H1 (cell line): ENCODE results near the gene ANO6. TPM values are rescaled to one million over a fixed set of nuclear protein-coding genes. Genes with fewer than 3 reads are reported as not detected.

Experiments used
- ATF2 ChIP-seq: IDR thresholded peaks from 2 replicates; pipeline ENCODE4 v1.6.1; 2012; ENCODE audit warnings: low read length, inconsistent platforms
- BCL11A ChIP-seq, 2 experiments: IDR thresholded peaks; one replicate each; pipeline ENCODE4 v1.6.1; 2011; ENCODE audit warnings: low read depth in 2 of 2, low read length in 2 of 2, mild to moderate bottlenecking in 2 of 2
- CBX8 ChIP-seq: fragments of 300-800, 300-1000 bp; sonication (generic); IDR thresholded peaks from 2 replicates; pipeline ENCODE4 v1.7.1; 2016; ENCODE audit warnings: low read depth, low read length, borderline replicate concordance
- CHD1 ChIP-seq: IDR thresholded peaks from 2 replicates; pipeline ENCODE4 v1.6.1; 2012; ENCODE audit warnings: low read depth, low read length, improper control_type of control experiment
- CREB1 ChIP-seq: IDR thresholded peaks from 2 replicates; pipeline ENCODE4 v1.6.1; 2012; ENCODE audit warnings: inconsistent platforms
- E2F6 ChIP-seq: IDR thresholded peaks from 2 replicates; pipeline ENCODE4 v1.6.1; 2012; ENCODE audit warnings: inconsistent platforms
- EGR1 ChIP-seq: IDR thresholded peaks from 2 replicates; pipeline ENCODE4 v1.6.1; 2011; ENCODE audit warnings: low read depth, low read length, borderline replicate concordance
- EP300 ChIP-seq, 2 experiments: IDR thresholded peaks; 1 replicate in 1 of 2; 2 replicates in 1 of 2; pipeline ENCODE4 v1.6.1; 2011 to 2012; ENCODE audit warnings: low read depth in 2 of 2, low read length in 2 of 2, mild to moderate bottlenecking in 2 of 2, borderline replicate concordance in 1 of 2, inconsistent platforms in 1 of 2, moderate library complexity in 1 of 2
- FOSL1 ChIP-seq: IDR thresholded peaks from 2 replicates; pipeline ENCODE4 v1.6.1; 2011; ENCODE audit warnings: mild to moderate bottlenecking, low read depth, low read length, moderate library complexity; ENCODE audit not compliant: insufficient read depth
- JUN ChIP-seq: IDR thresholded peaks from 2 replicates; pipeline ENCODE4 v1.6.1; 2011; ENCODE audit warnings: low read depth, mild to moderate bottlenecking, improper control_type of control experiment, low read length
- KDM5A ChIP-seq: fragments of 200-600 bp; IDR thresholded peaks from 2 replicates; pipeline ENCODE4 v1.7.1; 2012; ENCODE audit warnings: mild to moderate bottlenecking, low read length, inconsistent platforms, mixed read lengths
- NANOG ChIP-seq: IDR thresholded peaks from 2 replicates; pipeline ENCODE4 v1.6.1; 2011; ENCODE audit warnings: low read length, low read depth, mild to moderate bottlenecking, inconsistent platforms; ENCODE audit not compliant: insufficient read depth, poor library complexity, severe bottlenecking
- POLR2AphosphoS5 ChIP-seq: IDR thresholded peaks from 2 replicates; pipeline ENCODE4 v1.6.1; 2011; ENCODE audit warnings: low read depth, low read length
- POU5F1 ChIP-seq: IDR thresholded peaks from 2 replicates; pipeline ENCODE4 v1.6.1; 2011; ENCODE audit warnings: low read depth, mild to moderate bottlenecking, low read length, moderate library complexity
- SAP30 ChIP-seq: fragments of 300-600 bp; sonication (generic); IDR thresholded peaks from 2 replicates; pipeline ENCODE4 v1.7.1; 2012; ENCODE audit warnings: low read length, moderate library complexity, mild to moderate bottlenecking, inconsistent platforms; ENCODE audit not compliant: insufficient read depth, insufficient replicate concordance
- SIRT6 ChIP-seq: IDR thresholded peaks from one replicate; pipeline ENCODE4 v1.7.1; 2012; ENCODE audit warnings: low read length, inconsistent platforms
- SUZ12 ChIP-seq: fragments of 200-600 bp; sonication (generic); IDR thresholded peaks from 2 replicates; pipeline ENCODE4 v1.6.1; 2012; ENCODE audit warnings: mild to moderate bottlenecking, inconsistent platforms, low read length, moderate library complexity, mixed read lengths
- TAF7 ChIP-seq: optimal IDR thresholded peaks from 2 replicates; pipeline ENCODE3; 2011; ENCODE audit warnings: low read depth, mild to moderate bottlenecking, inconsistent platforms, low read length, moderate library complexity, borderline replicate concordance
- ZNF274 ChIP-seq: IDR thresholded peaks from 2 replicates; pipeline ENCODE4 v1.7.0; 2012; ENCODE audit warnings: low read length, borderline replicate concordance; ENCODE audit errors: extremely low read depth
- polyA plus RNA-seq, 7 experiments: library from polyadenylated mRNA; depleted of rRNA in 3 of 7; stranded (reverse) in 5 of 7; unstranded in 2 of 7; fragments of >200 nt in 5 of 7; fragments of 200-250 nt in 2 of 7; gene quantifications; 1 replicate in 5 of 7; 2 replicates in 1 of 7; 4 replicates in 1 of 7; pipeline versions ENCODE4 v1.2.1 to v1.2.3, GENCODE V29; 2011 to 2013; ENCODE audit warnings: missing spikeins in 2 of 7, mixed read lengths in 2 of 7
- total RNA-seq: library from RNA; stranded (reverse); fragmentation: NEBNext Ultra II Directional; extraction: Animal tissue kit (Norgen Biotek cat#: 25700); gene quantifications from 2 replicates; pipeline ENCODE4 v1.2.1, GENCODE V29; 2021
- TF ChIP-seq, protein P1 (sequence below): IDR thresholded peaks from 2 replicates; pipeline ENCODE4 v1.6.1; 2011; ENCODE audit warnings: low read length, improper control_type of control experiment

The ANO6 gene
- total and polyA plus RNA-seq, 2 of the 8 experiments (the other 6 are each of a cell fraction or from before 2014, with no cell fraction given) = 15.1 to 39.7 TPM

DNA sequence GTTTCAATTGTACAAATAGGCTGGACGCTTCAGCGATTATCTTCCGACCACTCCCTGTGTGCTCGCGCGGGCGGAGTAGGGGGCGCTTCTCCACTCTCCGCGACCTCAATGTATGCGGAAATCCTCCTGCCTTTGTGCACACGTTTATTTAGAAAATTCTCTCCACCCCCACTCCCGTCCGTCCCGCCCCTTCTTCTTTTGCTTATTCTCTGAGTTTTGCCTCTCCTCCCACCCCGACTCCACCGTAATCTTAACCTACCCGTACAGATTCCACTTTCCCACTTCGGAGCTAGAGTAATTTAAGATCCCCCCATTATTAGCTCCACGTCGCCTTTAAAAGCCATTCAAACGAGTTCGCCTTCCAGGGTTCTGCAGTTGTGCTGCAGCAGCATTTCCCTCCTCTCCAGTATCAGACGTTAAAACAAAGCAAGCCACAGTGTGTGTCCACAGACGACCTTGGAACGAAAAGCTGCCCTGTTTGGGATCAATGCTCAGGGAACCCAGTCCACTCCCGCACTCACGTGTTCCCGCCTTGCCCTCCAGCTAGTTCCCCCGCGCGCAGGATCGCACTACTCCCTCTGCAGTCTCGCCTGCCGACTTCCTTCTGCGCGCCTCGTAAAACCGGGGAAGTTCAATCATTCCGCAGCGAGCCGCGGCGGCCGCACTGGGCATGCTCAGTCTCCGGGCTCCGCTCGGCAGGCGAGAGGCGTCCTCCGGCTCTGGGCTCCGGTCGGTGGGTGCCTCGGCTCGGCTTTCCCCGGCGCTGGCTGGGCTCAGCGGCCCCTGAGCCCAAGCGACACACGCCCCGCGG is at the start of gene ANO6 (continued):
- TF ChIP-seq EGR1 (no peak), CBX8 (no peak), FOSL1 (no peak), SIRT6 (no peak), ATF2 (0 out of 2 replicates have a peak, but pooled peaks have one; percentile 30), TAF7 (peak; percentile 40), SAP30 (no peak), CHD1 (no peak), NANOG (no peak), POLR2AphosphoS5 (peak; percentile 76; the same call in 1 of the 2 replicates), JUN (no peak), BCL11A (IDR thresholded peaks at IDR 0.05; ENCODE audit: low read depth in 2 of 2, low read length in 2 of 2) (no peak), POU5F1 (no peak), ZNF274 (no peak), E2F6 (peak; percentile 75), CREB1 (no peak), EP300 (IDR thresholded peaks at IDR 0.05; ENCODE audit: borderline replicate concordance in 1 of 2, low read depth in 2 of 2, low read length in 2 of 2) (no peak), KDM5A (no peak), SUZ12 (0 out of 2 replicates have a peak, but pooled peaks have one; percentile 23)
- TF ChIP-seq, protein P1, sequence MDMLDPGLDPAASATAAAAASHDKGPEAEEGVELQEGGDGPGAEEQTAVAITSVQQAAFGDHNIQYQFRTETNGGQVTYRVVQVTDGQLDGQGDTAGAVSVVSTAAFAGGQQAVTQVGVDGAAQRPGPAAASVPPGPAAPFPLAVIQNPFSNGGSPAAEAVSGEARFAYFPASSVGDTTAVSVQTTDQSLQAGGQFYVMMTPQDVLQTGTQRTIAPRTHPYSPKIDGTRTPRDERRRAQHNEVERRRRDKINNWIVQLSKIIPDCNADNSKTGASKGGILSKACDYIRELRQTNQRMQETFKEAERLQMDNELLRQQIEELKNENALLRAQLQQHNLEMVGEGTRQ = no peak
